ENCODE data around the gene GFOD2.

- no peak for TF ChIP-seq CTCF (IDR thresholded peaks at IDR 0.05 in 4 of 5, conservative IDR thresholded peaks at IDR 0.05 in 1 of 5)
- TF ChIP-seq POLR2A (IDR thresholded peaks at IDR 0.05), result no peak
Measured at GRCh38 chr16:67704110-67704509, 15.0 kb downstream of the GFOD2 start.

Data from gastrocnemius medialis (tissue), 4 donors.